ENCODE data around the gene RARS2.

DNA sequence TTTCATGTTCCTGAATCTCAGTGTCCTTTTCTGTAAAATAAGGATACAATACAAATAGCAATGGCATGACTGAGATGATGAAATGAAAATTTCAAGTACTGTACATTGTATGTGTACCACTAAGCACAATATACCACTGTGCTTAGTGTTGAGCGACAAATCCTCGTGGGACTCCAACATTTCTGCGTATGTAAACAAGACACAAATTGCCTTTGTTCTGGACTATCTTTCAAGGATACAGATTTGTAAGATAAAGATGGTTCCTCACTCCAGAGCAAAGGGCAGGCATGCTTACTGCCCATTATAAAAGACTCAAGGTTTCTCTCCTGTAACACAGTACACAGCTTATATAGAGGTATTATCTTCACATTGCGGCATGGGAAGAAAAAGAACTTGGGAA, 6.0 kb downstream of the RARS2 start:
- TF ChIP-seq, protein P1, sequence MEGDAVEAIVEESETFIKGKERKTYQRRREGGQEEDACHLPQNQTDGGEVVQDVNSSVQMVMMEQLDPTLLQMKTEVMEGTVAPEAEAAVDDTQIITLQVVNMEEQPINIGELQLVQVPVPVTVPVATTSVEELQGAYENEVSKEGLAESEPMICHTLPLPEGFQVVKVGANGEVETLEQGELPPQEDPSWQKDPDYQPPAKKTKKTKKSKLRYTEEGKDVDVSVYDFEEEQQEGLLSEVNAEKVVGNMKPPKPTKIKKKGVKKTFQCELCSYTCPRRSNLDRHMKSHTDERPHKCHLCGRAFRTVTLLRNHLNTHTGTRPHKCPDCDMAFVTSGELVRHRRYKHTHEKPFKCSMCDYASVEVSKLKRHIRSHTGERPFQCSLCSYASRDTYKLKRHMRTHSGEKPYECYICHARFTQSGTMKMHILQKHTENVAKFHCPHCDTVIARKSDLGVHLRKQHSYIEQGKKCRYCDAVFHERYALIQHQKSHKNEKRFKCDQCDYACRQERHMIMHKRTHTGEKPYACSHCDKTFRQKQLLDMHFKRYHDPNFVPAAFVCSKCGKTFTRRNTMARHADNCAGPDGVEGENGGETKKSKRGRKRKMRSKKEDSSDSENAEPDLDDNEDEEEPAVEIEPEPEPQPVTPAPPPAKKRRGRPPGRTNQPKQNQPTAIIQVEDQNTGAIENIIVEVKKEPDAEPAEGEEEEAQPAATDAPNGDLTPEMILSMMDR (IDR thresholded peaks at IDR 0.05), result no peak
- TF ChIP-seq POLR2A (IDR thresholded peaks at IDR 0.05), result no peak

Data from thyroid gland (tissue), 4 donors.